Measurements from ENCODE around the gene TEPSIN. TPM values are rescaled to one million over a fixed set of nuclear protein-coding genes. Genes with fewer than 3 reads are reported as not detected.

TEPSIN gene
- total and polyA plus RNA-seq, 2 donors (not counting 3 experiments of a cell fraction or from before 2014, with no cell fraction given), result 41.6 to 45.3 TPM

- no peaks in the 10 kb centered on the region for H3K4me1 ChIP-seq (ENCODE audit: control insufficient read depth, extremely low read depth, insufficient read depth, low read length)
- no peak overlapping the region for H2AFZ ChIP-seq (ENCODE audit: low read depth, low read length)
- CTCF ChIA-PET, result interaction anchor here (1.2 kb wide), 2 partner anchors 10 to 90 kb away, joined by 3 read pairs; partner anchors contain the start of gene CEP131
- DNase-seq (ENCODE audit: low read depth, low spot score) (no peak), FAIRE-seq (no peak)
- no peaks in the 10 kb centered on the region for H3K9me1 ChIP-seq (replicated peaks; ENCODE audit: control insufficient read depth, extremely low read depth, insufficient read depth, low read length)
- peaks cover 2% of the 10 kb centered on the region for H3K79me2 ChIP-seq (ENCODE audit: control insufficient read depth, insufficient read depth, low read length)
- H3K27me3 ChIP-seq (ENCODE audit: control insufficient read depth in 2 of 2, insufficient read depth in 2 of 2, low read length in 2 of 2), result no peaks in the 10 kb centered on the region
- no peaks in the 10 kb centered on the region for H4K20me1 ChIP-seq (replicated peaks; ENCODE audit: control insufficient read depth, extremely low read depth, insufficient read depth, low read length)
- H3K9me3 ChIP-seq (replicated peaks; ENCODE audit: control insufficient read depth, insufficient read depth, low read length), result no peaks in the 10 kb centered on the region
- H3K4me2 ChIP-seq (ENCODE audit: insufficient read depth, low read length), result no peak overlapping the region
- H3K27ac ChIP-seq (ENCODE audit: insufficient read depth, low read depth, low read length), result no peak overlapping the region
- no TSS peak for BruUV-seq (replicated peaks)
- TF ChIP-seq FOS (IDR thresholded peaks at IDR 0.05; ENCODE audit: borderline replicate concordance, insufficient read depth, low read length) (no peak), POLR2AphosphoS5 (IDR thresholded peaks at IDR 0.05; ENCODE audit: insufficient read depth, low read depth, low read length) (no peak), MAX (IDR thresholded peaks at IDR 0.05; ENCODE audit: insufficient read depth, insufficient read length) (no peak), EZH2 (IDR thresholded peaks at IDR 0.05; ENCODE audit: borderline replicate concordance, low read depth, low read length, severe bottlenecking) (no peak), POLR2A (IDR thresholded peaks at IDR 0.05; ENCODE audit: low read depth, low read length) (no peak), JUN (IDR thresholded peaks at IDR 0.05; ENCODE audit: borderline replicate concordance, insufficient read depth, insufficient read length, low read depth) (no peak), MYC (IDR thresholded peaks at IDR 0.05; ENCODE audit: low read depth, low read length) (no peak), GATA2 (IDR thresholded peaks at IDR 0.05; ENCODE audit: insufficient read depth, insufficient read length, low read depth, low read length) (no peak), CTCF (IDR thresholded peaks at IDR 0.05; ENCODE audit: extremely low read depth in 1 of 2, insufficient read depth in 1 of 2, low read depth in 1 of 2, low read length in 2 of 2) (no peak)
- POLR2A ChIA-PET, result no interaction called here
- dilution Hi-C loops (cut with MboI; ENCODE audit: extremely low pct_ligation_motif_present, low sequenced_read_pairs) (no loop called here), intact Hi-C loops (cut with micrococcal nuclease) (no loop called here)
- peaks cover 0 to 41% of the 10 kb centered on the region in 2 experiments for H3K36me3 ChIP-seq (ENCODE audit: control insufficient read depth in 2 of 2, extremely low read depth in 1 of 2, insufficient read depth in 2 of 2, low read length in 2 of 2)
- no peak overlapping the region for H3K9ac ChIP-seq (replicated peaks; ENCODE audit: extremely low read depth, insufficient read depth, low read length)
- no peak overlapping the region for H3K4me3 ChIP-seq (replicated peaks in 1 of 3; ENCODE audit: insufficient read depth in 1 of 3, low read depth in 1 of 3, low read length in 3 of 3)
Observed at GRCh38 chr17:81232616-81233241, 6.1 kb downstream of the TEPSIN start.

All from endothelial cell of umbilical vein (primary cell).